K562 (cell line): Measurements from ENCODE around the gene RPS19BP1. TPM values are rescaled to one million over a fixed set of nuclear protein-coding genes. Genes with fewer than 3 reads are reported as not detected.

Source experiments
- CAMTA2 ChIP-seq: fragments of 250-450 bp; sonication (Bioruptor Pico); conservative IDR thresholded peaks from 2 replicates; pipeline ENCODE4 v1.5.1; 2022
- CC2D1A ChIP-seq: fragments of 450-650 bp; IDR thresholded peaks from 2 replicates; pipeline ENCODE4 v1.6.1; 2017; ENCODE audit warnings: mild to moderate bottlenecking
- ETV5 ChIP-seq: sonication (generic); formaldehyde crosslinking; IDR thresholded peaks from 2 replicates; pipeline ENCODE4 v1.4.0; 2020; ENCODE audit warnings: low read depth, mild to moderate bottlenecking, missing genetic modification reagents
- KAT2B ChIP-seq: IDR thresholded peaks from one replicate; pipeline ENCODE4 v1.6.1; 2012; ENCODE audit warnings: low read depth, mild to moderate bottlenecking, control low read depth, inconsistent platforms, low read length, moderate library complexity
- KDM5B ChIP-seq: fragments of 200-600 bp; sonication (generic); IDR thresholded peaks from 2 replicates; pipeline ENCODE4 v1.6.1; 2012; ENCODE audit warnings: low read depth, mild to moderate bottlenecking, moderate library complexity, low read length, control low read depth, inconsistent platforms; ENCODE audit not compliant: insufficient replicate concordance
- MEF2D ChIP-seq: conservative IDR thresholded peaks from 2 replicates; pipeline ENCODE4 v1.6.1; 2016; ENCODE audit warnings: low read depth, missing genetic modification characterization, missing compliant biosample characterization
- MYBL2 ChIP-seq, 2 experiments: fragments of 450-650 bp in 1 of 2; sonication (generic) in 1 of 2; formaldehyde crosslinking in 1 of 2; IDR thresholded peaks; 2 replicates each; pipeline versions ENCODE4 v1.6.1 to v1.8.1; 2017 to 2022; ENCODE audit warnings: borderline replicate concordance in 1 of 2, inconsistent platforms in 1 of 2, low read depth in 1 of 2, mild to moderate bottlenecking in 1 of 2, missing genetic modification reagents in 1 of 2, moderate library complexity in 1 of 2
- NONO ChIP-seq, 2 experiments: fragments of 200-400 bp in 1 of 2; fragments of 450-650 bp in 1 of 2; formaldehyde crosslinking in 1 of 2; IDR thresholded peaks; 2 replicates each; pipeline ENCODE4 v1.6.1; 2017; ENCODE audit warnings: low read depth in 2 of 2, mild to moderate bottlenecking in 2 of 2, moderate library complexity in 2 of 2, low read length in 1 of 2
- NR3C1 ChIP-seq: sonication (generic); formaldehyde crosslinking; IDR thresholded peaks from 2 replicates; pipeline ENCODE4 v1.8.1; 2022; ENCODE audit warnings: missing genetic modification reagents
- NUFIP1 ChIP-seq: fragments of 450-650 bp; IDR thresholded peaks from 2 replicates; pipeline ENCODE4 v1.6.1; 2018; ENCODE audit not compliant: partially characterized antibody
- RBM17 ChIP-seq: fragments of 200-400 bp; formaldehyde crosslinking; IDR thresholded peaks from 2 replicates; pipeline ENCODE4 v1.6.1; 2017; ENCODE audit warnings: low read depth, mild to moderate bottlenecking, low read length, borderline replicate concordance
- RHOXF2B ChIP-seq: fragments of 250-450 bp; sonication (Bioruptor Pico); conservative IDR thresholded peaks from 2 replicates; pipeline ENCODE4 v1.5.1; 2021
- SAFB ChIP-seq: fragments of 200-400 bp; formaldehyde crosslinking; IDR thresholded peaks from 2 replicates; pipeline ENCODE4 v1.6.1; 2017; ENCODE audit warnings: low read depth, low read length, borderline replicate concordance
- SP1 ChIP-seq: sonication (generic); formaldehyde crosslinking; IDR thresholded peaks from 2 replicates; pipeline ENCODE4 v1.8.1; 2022; ENCODE audit warnings: mild to moderate bottlenecking, missing genetic modification reagents
- SRSF3 ChIP-seq: fragments of 200-400 bp; formaldehyde crosslinking; IDR thresholded peaks from 2 replicates; pipeline ENCODE4 v1.6.1; 2016; ENCODE audit warnings: mild to moderate bottlenecking, low read length, moderate library complexity; ENCODE audit not compliant: insufficient read depth
- SUPT5H ChIP-seq: fragments of 450-650 bp; IDR thresholded peaks from 2 replicates; pipeline ENCODE4 v1.6.1; 2016
- U2AF1 ChIP-seq: fragments of 200-400 bp; formaldehyde crosslinking; optimal IDR thresholded peaks from 2 replicates; pipeline ENCODE3; 2017; ENCODE audit warnings: mild to moderate bottlenecking, low read depth, low read length, moderate library complexity
- ZNF274 ChIP-seq: IDR thresholded peaks from 2 replicates; pipeline ENCODE4 v1.6.1; 2011; ENCODE audit warnings: low read depth, mild to moderate bottlenecking, low read length, moderate library complexity, borderline replicate concordance
- ZNF57 ChIP-seq: fragments of 450-650 bp; formaldehyde crosslinking; IDR thresholded peaks from 2 replicates; pipeline ENCODE4 v1.4.0; 2020; ENCODE audit warnings: mild to moderate bottlenecking, moderate library complexity
- polyA plus RNA-seq, 8 experiments: library from polyadenylated mRNA; depleted of rRNA in 4 of 8; stranded (reverse) in 5 of 8; unstranded in 3 of 8; fragments of >200 nt; fragmentation: Nextera tagmentation in 2 of 8; fragmentation: Illumina TruSeq in 1 of 8; extraction: Ambion mirVana in 2 of 8; extraction: Trizol in 1 of 8; gene quantifications; 2 replicates each; pipeline versions ENCODE4 v1.2.1 to v1.2.3, GENCODE V29; 2011 to 2014; ENCODE audit warnings: inconsistent platforms in 1 of 8, missing spikeins in 1 of 8
- total RNA-seq, 7 experiments: library from RNA; depleted of rRNA in 6 of 7; stranded (reverse); fragments of >200 nt in 6 of 7; fragmentation: Illumina TruSeq in 2 of 7; extraction: Trizol in 2 of 7; gene quantifications; 2 replicates each; pipeline versions ENCODE4 v1.2.1 to v1.2.3, GENCODE V29; 2011 to 2021; ENCODE audit warnings: low replicate concordance in 1 of 7
- TF ChIP-seq, protein P1 (sequence below): fragments of 450-650 bp; formaldehyde crosslinking; IDR thresholded peaks from 2 replicates; pipeline ENCODE4 v1.4.0; 2020; ENCODE audit warnings: mild to moderate bottlenecking, mixed read lengths
- TF ChIP-seq, protein P2 (sequence below): sonication (generic); formaldehyde crosslinking; IDR thresholded peaks from 2 replicates; pipeline ENCODE4 v1.8.1; 2022; ENCODE audit warnings: missing genetic modification reagents
- TF ChIP-seq, protein P3 (sequence below): fragments of 250-450 bp; sonication (Bioruptor Pico); IDR thresholded peaks from 2 replicates; pipeline ENCODE4 v1.8.0; 2021; ENCODE audit warnings: moderate library complexity, mild to moderate bottlenecking, inconsistent platforms
- TF ChIP-seq, protein P4 (sequence below): fragments of 250-450 bp; sonication (Bioruptor Pico); IDR thresholded peaks from 2 replicates; pipeline ENCODE4 v1.4.0; 2020

The RPS19BP1 gene
- total and polyA plus RNA-seq, 9 of the 15 experiments (the other 6 are each of a cell fraction or from before 2014, with no cell fraction given), result 3.0 to 223 (median 84.3) TPM

DNA sequence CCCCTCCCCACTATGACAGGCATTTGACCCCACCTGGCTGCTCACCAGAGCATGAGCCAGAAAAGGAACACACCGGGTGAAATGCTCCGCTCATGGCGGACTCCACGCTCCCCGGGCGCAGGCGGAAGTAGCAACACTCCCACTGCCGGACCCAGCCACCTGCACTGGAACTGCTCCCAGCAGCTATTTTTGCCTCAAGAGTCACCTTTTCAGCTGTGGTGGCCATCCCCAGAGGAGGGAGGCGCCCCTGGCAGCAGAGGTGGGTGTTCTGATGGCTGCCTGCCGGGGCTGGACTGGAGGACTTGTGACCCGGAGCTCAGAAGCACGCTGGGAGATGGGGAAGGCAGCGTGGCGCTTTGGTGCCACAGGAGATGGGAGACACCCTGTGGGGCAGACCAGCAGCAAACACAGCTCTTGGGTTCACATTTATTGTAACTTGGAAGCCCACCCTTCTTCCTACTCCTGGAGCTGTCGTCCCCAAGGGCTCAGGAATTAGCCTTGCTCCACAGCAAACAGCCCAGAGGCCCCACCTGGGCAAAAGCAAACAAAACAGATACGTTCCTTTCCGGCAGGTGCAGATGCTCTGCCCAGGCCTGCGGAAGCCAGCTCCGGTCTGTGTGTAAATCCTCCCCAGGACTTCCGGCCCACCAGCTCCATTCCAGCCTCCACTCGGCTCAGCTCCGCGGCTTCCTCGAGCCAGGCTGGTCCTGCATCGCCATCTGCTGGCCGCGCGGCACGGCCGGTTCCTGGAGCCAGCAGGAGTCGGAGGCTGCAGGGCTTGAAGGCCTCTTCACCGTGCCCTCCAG lies 3.7 kb downstream of the RPS19BP1 start (continued):
- TF ChIP-seq, protein P1, sequence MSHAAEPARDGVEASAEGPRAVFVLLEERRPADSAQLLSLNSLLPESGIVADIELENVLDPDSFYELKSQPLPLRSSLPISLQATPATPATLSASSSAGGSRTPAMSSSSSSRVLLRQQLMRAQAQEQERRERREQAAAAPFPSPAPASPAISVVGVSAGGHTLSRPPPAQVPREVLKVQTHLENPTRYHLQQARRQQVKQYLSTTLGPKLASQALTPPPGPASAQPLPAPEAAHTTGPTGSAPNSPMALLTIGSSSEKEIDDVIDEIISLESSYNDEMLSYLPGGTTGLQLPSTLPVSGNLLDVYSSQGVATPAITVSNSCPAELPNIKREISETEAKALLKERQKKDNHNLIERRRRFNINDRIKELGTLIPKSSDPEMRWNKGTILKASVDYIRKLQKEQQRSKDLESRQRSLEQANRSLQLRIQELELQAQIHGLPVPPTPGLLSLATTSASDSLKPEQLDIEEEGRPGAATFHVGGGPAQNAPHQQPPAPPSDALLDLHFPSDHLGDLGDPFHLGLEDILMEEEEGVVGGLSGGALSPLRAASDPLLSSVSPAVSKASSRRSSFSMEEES (CRISPR knock-in tag), result no peak
- TF ChIP-seq SAFB, result no peak
- TF ChIP-seq, protein P2, sequence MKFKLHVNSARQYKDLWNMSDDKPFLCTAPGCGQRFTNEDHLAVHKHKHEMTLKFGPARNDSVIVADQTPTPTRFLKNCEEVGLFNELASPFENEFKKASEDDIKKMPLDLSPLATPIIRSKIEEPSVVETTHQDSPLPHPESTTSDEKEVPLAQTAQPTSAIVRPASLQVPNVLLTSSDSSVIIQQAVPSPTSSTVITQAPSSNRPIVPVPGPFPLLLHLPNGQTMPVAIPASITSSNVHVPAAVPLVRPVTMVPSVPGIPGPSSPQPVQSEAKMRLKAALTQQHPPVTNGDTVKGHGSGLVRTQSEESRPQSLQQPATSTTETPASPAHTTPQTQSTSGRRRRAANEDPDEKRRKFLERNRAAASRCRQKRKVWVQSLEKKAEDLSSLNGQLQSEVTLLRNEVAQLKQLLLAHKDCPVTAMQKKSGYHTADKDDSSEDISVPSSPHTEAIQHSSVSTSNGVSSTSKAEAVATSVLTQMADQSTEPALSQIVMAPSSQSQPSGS, result no peak
- TF ChIP-seq, protein P3, sequence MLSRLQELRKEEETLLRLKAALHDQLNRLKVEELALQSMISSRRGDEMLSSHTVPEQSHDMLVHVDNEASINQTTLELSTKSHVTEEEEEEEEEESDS (CRISPR knock-in tag), result no peak
- no peak for TF ChIP-seq RHOXF2B (CRISPR knock-in tag)
- TF ChIP-seq KAT2B, result no peak
- TF ChIP-seq NR3C1 (CRISPR knock-in tag), result no peak
- TF ChIP-seq SUPT5H, result no peak
- TF ChIP-seq CAMTA2 (CRISPR knock-in tag), result no peak
- peak; percentile 89 for TF ChIP-seq SP1 (CRISPR knock-in tag)
- peak in 1 of 2 experiments; percentile 82; a peak in 2 of 4 replicates for TF ChIP-seq NONO (IDR thresholded peaks at IDR 0.05; ENCODE audit: low read depth in 2 of 2, low read length in 1 of 2)
- TF ChIP-seq ZNF274, result no peak
- no peak for TF ChIP-seq MEF2D (tag)
- TF ChIP-seq, protein P4, sequence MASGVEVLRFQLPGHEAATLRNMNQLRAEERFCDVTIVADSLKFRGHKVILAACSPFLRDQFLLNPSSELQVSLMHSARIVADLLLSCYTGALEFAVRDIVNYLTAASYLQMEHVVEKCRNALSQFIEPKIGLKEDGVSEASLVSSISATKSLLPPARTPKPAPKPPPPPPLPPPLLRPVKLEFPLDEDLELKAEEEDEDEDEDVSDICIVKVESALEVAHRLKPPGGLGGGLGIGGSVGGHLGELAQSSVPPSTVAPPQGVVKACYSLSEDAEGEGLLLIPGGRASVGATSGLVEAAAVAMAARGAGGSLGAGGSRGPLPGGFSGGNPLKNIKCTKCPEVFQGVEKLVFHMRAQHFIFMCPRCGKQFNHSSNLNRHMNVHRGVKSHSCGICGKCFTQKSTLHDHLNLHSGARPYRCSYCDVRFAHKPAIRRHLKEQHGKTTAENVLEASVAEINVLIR (CRISPR knock-in tag), result no peak
- peak; percentile 58; the same call in 1 of the 2 replicates for TF ChIP-seq CC2D1A
- TF ChIP-seq ZNF57 (CRISPR knock-in tag), result no peak
- TF ChIP-seq NUFIP1, result peak; percentile 95
- no peak for TF ChIP-seq U2AF1
- TF ChIP-seq SRSF3, result no peak
- no peak for TF ChIP-seq KDM5B
- peak; percentile 88 for TF ChIP-seq ETV5 (CRISPR knock-in tag)
- no peak for TF ChIP-seq MYBL2 (IDR thresholded peaks at IDR 0.05; ENCODE audit: low read depth)
- TF ChIP-seq MYBL2 (CRISPR knock-in tag; IDR thresholded peaks at IDR 0.05; ENCODE audit: borderline replicate concordance), result no peak
- no peak for TF ChIP-seq RBM17
